IMR-90 (cell line): ENCODE results near the gene MTMR2. TPM values are rescaled to one million over a fixed set of nuclear protein-coding genes. Genes with fewer than 3 reads are reported as not detected.

Experiments used
- ATAC-seq: fragments of 200-7000 bp; cut with Tn5 transposase; 2 replicates; pipeline ENCODE4 v1.9.1; 2020; ENCODE audit warnings: low read depth, mild to moderate bottlenecking, moderate library complexity
- BruUV-seq: library from RNA; stranded (reverse); fragments of 400-500 nt; replicated peaks from 2 replicates; lab custom pipeline; 2021; lab: Mats Ljungman, UMichigan
- CTCF ChIA-PET: fragments of 300-600 bp; formaldehyde crosslinking; extraction: SDS; loops from one replicate; lab custom pipeline; 2021; ENCODE audit warnings: antibody characterized with exemption; lab: Yijun Ruan, JAX
- POLR2A ChIA-PET: fragments of 300-600 bp; sonication (Branson Sonifier 250); formaldehyde crosslinking; loops from one replicate; lab custom pipeline; 2022; ENCODE audit warnings: antibody characterized with exemption; ENCODE audit not compliant: unreplicated experiment; lab: Charles Lee
- DNase-seq: peaks from one replicate; pipeline ENCODE4 v3.0.0; 2013
- H2AFZ ChIP-seq: replicated peaks from 2 replicates; pipeline ENCODE3; 2013; ENCODE audit warnings: low read length, mild to moderate bottlenecking; ENCODE audit not compliant: poor library complexity
- H2AK5ac ChIP-seq: 2 replicates; pipeline ENCODE4 v1.6.1; 2013; ENCODE audit warnings: low read depth, low read length, inconsistent platforms
- H2AK9ac ChIP-seq: replicated peaks from 2 replicates; pipeline ENCODE3; 2013; ENCODE audit warnings: mild to moderate bottlenecking, low read depth, low read length, moderate library complexity; ENCODE audit not compliant: poor library complexity
- H2BK120ac ChIP-seq: 2 replicates; pipeline ENCODE4 v1.6.1; 2013; ENCODE audit warnings: low read depth, low read length, inconsistent platforms
- H2BK15ac ChIP-seq: 3 replicates; pipeline ENCODE4 v1.6.1; 2013; ENCODE audit warnings: low read depth, low read length, inconsistent platforms
- H2BK20ac ChIP-seq: 2 replicates; pipeline ENCODE4 v1.6.1; 2013; ENCODE audit warnings: low read depth, mild to moderate bottlenecking, inconsistent platforms, low read length, moderate library complexity
- H2BK5ac ChIP-seq: 2 replicates; pipeline ENCODE4 v1.6.1; 2013; ENCODE audit warnings: mild to moderate bottlenecking, low read depth, low read length, inconsistent platforms; ENCODE audit not compliant: poor library complexity, severe bottlenecking
- H3K14ac ChIP-seq: replicated peaks from 2 replicates; pipeline ENCODE4 v1.6.1; 2013; ENCODE audit warnings: low read depth, low read length, inconsistent platforms
- H3K18ac ChIP-seq: 2 replicates; pipeline ENCODE4 v1.6.1; 2013; ENCODE audit warnings: low read depth, low read length, control low read depth
- H3K23ac ChIP-seq: 2 replicates; pipeline ENCODE4 v1.6.1; 2013; ENCODE audit warnings: low read depth, low read length, inconsistent platforms
- H3K27ac ChIP-seq: 2 replicates; pipeline ENCODE4 v1.5.1; 2013; ENCODE audit warnings: mild to moderate bottlenecking, control low read depth, low read length; ENCODE audit not compliant: insufficient read depth
- H3K27me3 ChIP-seq: 2 replicates; pipeline ENCODE4 v1.6.1; 2013; ENCODE audit warnings: low read length; ENCODE audit not compliant: control insufficient read depth, insufficient read depth
- H3K36me3 ChIP-seq: 2 replicates; pipeline ENCODE4 v1.6.1; 2013; ENCODE audit warnings: low read length, mixed read lengths; ENCODE audit not compliant: control insufficient read depth, insufficient read depth
- H3K4ac ChIP-seq: 2 replicates; pipeline ENCODE4 v1.6.1; 2013; ENCODE audit warnings: low read depth, low read length, inconsistent platforms
- H3K4me1 ChIP-seq: 2 replicates; pipeline ENCODE4 v1.6.1; 2013; ENCODE audit warnings: low read length, mixed read lengths; ENCODE audit not compliant: control insufficient read depth, insufficient read depth
- H3K4me2 ChIP-seq: 2 replicates; pipeline ENCODE4 v1.6.1; 2013; ENCODE audit warnings: low read depth, mild to moderate bottlenecking, control low read depth, low read length, moderate library complexity
- H3K4me3 ChIP-seq: 2 replicates; pipeline ENCODE4 v1.5.1; 2013; ENCODE audit warnings: low read depth, mild to moderate bottlenecking, control low read depth, low read length, moderate library complexity; ENCODE audit not compliant: insufficient read depth
- H3K56ac ChIP-seq: 2 replicates; pipeline ENCODE4 v1.6.1; 2013; ENCODE audit warnings: low read length, inconsistent platforms; ENCODE audit not compliant: insufficient read depth; ENCODE audit errors: extremely low read depth
- H3K79me1 ChIP-seq, 2 experiments: 2 replicates each; pipeline ENCODE4 v1.6.1; 2013; ENCODE audit warnings: low read length in 2 of 2, inconsistent platforms in 1 of 2, low read depth in 1 of 2
- H3K9ac ChIP-seq: 2 replicates; pipeline ENCODE4 v1.6.1; 2013; ENCODE audit warnings: low read depth, low read length, control low read depth
- H3K9me1 ChIP-seq: 2 replicates; pipeline ENCODE4 v1.6.1; 2013; ENCODE audit warnings: low read length, inconsistent platforms; ENCODE audit not compliant: insufficient read depth
- H3K9me3 ChIP-seq: 2 replicates; pipeline ENCODE4 v1.6.1; 2013; ENCODE audit warnings: low read length; ENCODE audit not compliant: control insufficient read depth, insufficient read depth
- H4K20me1 ChIP-seq: 2 replicates; pipeline ENCODE4 v1.6.1; 2013; ENCODE audit warnings: low read length, inconsistent platforms; ENCODE audit not compliant: insufficient read depth
- H4K5ac ChIP-seq: 2 replicates; pipeline ENCODE4 v1.6.1; 2013; ENCODE audit warnings: mild to moderate bottlenecking, low read depth, low read length, control low read depth
- H4K8ac ChIP-seq, 2 experiments: 2 replicates each; pipeline ENCODE4 v1.6.1; 2013; ENCODE audit warnings: low read depth in 2 of 2, low read length in 2 of 2, control low read depth in 1 of 2, inconsistent platforms in 1 of 2
- H4K91ac ChIP-seq: 2 replicates; pipeline ENCODE4 v1.6.1; 2013; ENCODE audit warnings: low read depth, low read length, inconsistent platforms; ENCODE audit not compliant: insufficient read depth
- CEBPB ChIP-seq: IDR thresholded peaks from 2 replicates; pipeline ENCODE4 v1.6.1; 2012; ENCODE audit warnings: low read depth, low read length, improper control_type of control experiment
- CHD1 ChIP-seq: IDR thresholded peaks from 2 replicates; pipeline ENCODE4 v1.6.1; 2012; ENCODE audit warnings: low read depth, low read length, improper control_type of control experiment
- ELK1 ChIP-seq: fragments of 150-350 bp; IDR thresholded peaks from 2 replicates; pipeline ENCODE4 v1.6.1; 2016; ENCODE audit warnings: low read depth, mild to moderate bottlenecking, low read length, moderate library complexity, borderline replicate concordance
- FOS ChIP-seq: fragments of 150-350 bp; IDR thresholded peaks from 2 replicates; pipeline ENCODE4 v1.6.1; 2016; ENCODE audit warnings: low read depth, low read length
- MAZ ChIP-seq: IDR thresholded peaks from 2 replicates; pipeline ENCODE4 v1.6.1; 2012; ENCODE audit warnings: low read depth, mild to moderate bottlenecking, low read length, improper control_type of control experiment, moderate library complexity, borderline replicate concordance
- MXI1 ChIP-seq: IDR thresholded peaks from 2 replicates; pipeline ENCODE4 v1.6.1; 2012; ENCODE audit warnings: low read depth, mild to moderate bottlenecking, low read length, moderate library complexity, borderline replicate concordance
- NFE2L2 ChIP-seq: fragments of 150-350 bp; IDR thresholded peaks from 2 replicates; pipeline ENCODE4 v1.6.1; 2016; ENCODE audit warnings: low read depth, mild to moderate bottlenecking, low read length
- RAD21 ChIP-seq: IDR thresholded peaks from 2 replicates; pipeline ENCODE4 v1.6.1; 2012; ENCODE audit warnings: low read length, improper control_type of control experiment
- RFX5 ChIP-seq: IDR thresholded peaks from 2 replicates; pipeline ENCODE4 v1.8.0; 2012; ENCODE audit warnings: low read depth, mild to moderate bottlenecking, low read length, moderate library complexity
- SMC3 ChIP-seq: fragments of 150-350 bp; IDR thresholded peaks from 2 replicates; pipeline ENCODE4 v1.6.1; 2016; ENCODE audit warnings: low read depth, mild to moderate bottlenecking, antibody characterized with exemption, low read length, moderate library complexity
- WGBS, 2 experiments: methylation state at CpG; one replicate each; pipeline versions ENCODE4 v1.1.5 to v1.1.7; 2013; ENCODE audit warnings: missing lambda C conversion rate in 2 of 2; ENCODE audit not compliant: insufficient read length in 1 of 2; ENCODE audit errors: extremely low coverage in 2 of 2; 5-methylcytosine and 5-hydroxymethylcytosine counted together
- dilution Hi-C: fragments of 300-500 bp; cut with HindIII; formaldehyde crosslinking; loops from one replicate; pipeline ENCODE4 v1.14.3; 2018; ENCODE audit warnings: low sequenced_read_pairs; ENCODE audit not compliant: unreplicated experiment
- in situ Hi-C: fragments of 300-500 bp; cut with MboI; formaldehyde crosslinking; loops from 3 replicates; pipeline ENCODE4 v1.14.3; 2019; ENCODE audit warnings: low sequenced_read_pairs, inconsistent platforms, mixed read lengths
- intact Hi-C: fragments of 100-400 bp; cut with micrococcal nuclease; formaldehyde crosslinking; loops from 2 replicates; pipeline ENCODE4 v1.10.0; 2022
- polyA plus RNA-seq, 3 experiments: library from polyadenylated mRNA; depleted of rRNA; stranded (reverse); fragments of >200 nt; gene quantifications; 2 replicates each; pipeline ENCODE4 v1.2.3, GENCODE V29; 2012; ENCODE audit warnings: low replicate concordance in 1 of 3
- total RNA-seq: library from RNA; depleted of rRNA; stranded (reverse); fragments of >200 nt; gene quantifications from 2 replicates; pipeline ENCODE4 v1.2.3, GENCODE V29; 2012
- TF ChIP-seq, protein P1 (sequence below): fragments of 150-350 bp; IDR thresholded peaks from 2 replicates; pipeline ENCODE4 v1.6.1; 2017; ENCODE audit warnings: mild to moderate bottlenecking, antibody characterized with exemption, low read length, low read depth
- TF ChIP-seq, protein P2 (sequence below): conservative IDR thresholded peaks from 2 replicates; pipeline ENCODE4 v1.5.1; 2012; ENCODE audit warnings: mild to moderate bottlenecking, low read depth, low read length, improper control_type of control experiment

The MTMR2 gene
- total and polyA plus RNA-seq, 2 of the 4 experiments (the other 2 are of a cell fraction) = 16.6 to 30.6 TPM

GRCh38 chr11:95788921-95789505 is 134.9 kb downstream of the MTMR2 start:
- peak overlapping the region; percentile 48; the same call in 1 of the 2 replicates for H3K23ac ChIP-seq
- H3K9ac ChIP-seq = peak overlapping the region; percentile 69
- no peak overlapping the region for H3K18ac ChIP-seq
- DNase-seq = peak; percentile 43
- no peak overlapping the region for H2BK20ac ChIP-seq
- 0% methylated on average over 22 of the region's 34 CpGs; no CpG with 5 or more reads in 1 of the 2 experiments for WGBS, 2 experiments
- no TSS peak for BruUV-seq
- H4K91ac ChIP-seq = peak overlapping the region; percentile 5; the same call in 1 of the 2 replicates
- ChIA-PET POLR2A (no interaction called here), CTCF (interaction anchor here (1.4 to 1.6 kb wide), 2 partner anchors 8 to 47 kb away, joined by 4 read pairs; no protein-coding TSS in a partner anchor)
- H3K36me3 ChIP-seq = peaks cover 7% of the 10 kb centered on the region
- H4K5ac ChIP-seq = no peak overlapping the region
- H2BK120ac ChIP-seq = no peak overlapping the region
- peak overlapping the region; percentile 95 for H2AFZ ChIP-seq
- dilution Hi-C loops (no loop called here), intact Hi-C loops (loop anchor here (2.0 kb wide), 1 partner anchor 638 kb away; no protein-coding TSS in a partner anchor), in situ Hi-C loops (no loop called here)
- peak overlapping the region; percentile 35 for H2BK5ac ChIP-seq
- H3K14ac ChIP-seq = peak overlapping the region; percentile 47; the same call in 1 of the 2 replicates
- peak overlapping the region in 1 of 2 experiments; percentile 48; a peak in 1 of 4 replicates for H4K8ac ChIP-seq
- peaks cover 14 to 40% of the 10 kb centered on the region in 2 experiments for H3K79me1 ChIP-seq
- no peaks in the 10 kb centered on the region for H3K27me3 ChIP-seq
- peak overlapping the region; percentile 86 for H3K4me2 ChIP-seq
- peak overlapping the region; percentile 94 for H2AK9ac ChIP-seq
- peak; percentile 1; the same call in 1 of the 2 replicates for ATAC-seq
- TF ChIP-seq, protein P1, sequence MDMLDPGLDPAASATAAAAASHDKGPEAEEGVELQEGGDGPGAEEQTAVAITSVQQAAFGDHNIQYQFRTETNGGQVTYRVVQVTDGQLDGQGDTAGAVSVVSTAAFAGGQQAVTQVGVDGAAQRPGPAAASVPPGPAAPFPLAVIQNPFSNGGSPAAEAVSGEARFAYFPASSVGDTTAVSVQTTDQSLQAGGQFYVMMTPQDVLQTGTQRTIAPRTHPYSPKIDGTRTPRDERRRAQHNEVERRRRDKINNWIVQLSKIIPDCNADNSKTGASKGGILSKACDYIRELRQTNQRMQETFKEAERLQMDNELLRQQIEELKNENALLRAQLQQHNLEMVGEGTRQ = no peak
- TF ChIP-seq MAZ (no peak), NFE2L2 (no peak), MXI1 (no peak), FOS (no peak), SMC3 (0 out of 2 replicates have a peak, but pooled peaks have one; percentile 20), CEBPB (no peak), RFX5 (no peak), CHD1 (no peak), ELK1 (no peak), RAD21 (peak; percentile 29; the same call in 1 of the 2 replicates)
- TF ChIP-seq, protein P2, sequence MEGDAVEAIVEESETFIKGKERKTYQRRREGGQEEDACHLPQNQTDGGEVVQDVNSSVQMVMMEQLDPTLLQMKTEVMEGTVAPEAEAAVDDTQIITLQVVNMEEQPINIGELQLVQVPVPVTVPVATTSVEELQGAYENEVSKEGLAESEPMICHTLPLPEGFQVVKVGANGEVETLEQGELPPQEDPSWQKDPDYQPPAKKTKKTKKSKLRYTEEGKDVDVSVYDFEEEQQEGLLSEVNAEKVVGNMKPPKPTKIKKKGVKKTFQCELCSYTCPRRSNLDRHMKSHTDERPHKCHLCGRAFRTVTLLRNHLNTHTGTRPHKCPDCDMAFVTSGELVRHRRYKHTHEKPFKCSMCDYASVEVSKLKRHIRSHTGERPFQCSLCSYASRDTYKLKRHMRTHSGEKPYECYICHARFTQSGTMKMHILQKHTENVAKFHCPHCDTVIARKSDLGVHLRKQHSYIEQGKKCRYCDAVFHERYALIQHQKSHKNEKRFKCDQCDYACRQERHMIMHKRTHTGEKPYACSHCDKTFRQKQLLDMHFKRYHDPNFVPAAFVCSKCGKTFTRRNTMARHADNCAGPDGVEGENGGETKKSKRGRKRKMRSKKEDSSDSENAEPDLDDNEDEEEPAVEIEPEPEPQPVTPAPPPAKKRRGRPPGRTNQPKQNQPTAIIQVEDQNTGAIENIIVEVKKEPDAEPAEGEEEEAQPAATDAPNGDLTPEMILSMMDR = peak; percentile 42
- no peaks in the 10 kb centered on the region for H3K4me1 ChIP-seq
- H2AK5ac ChIP-seq = no peak overlapping the region; the same call in 1 of the 2 replicates
- no peaks in the 10 kb centered on the region for H3K9me3 ChIP-seq
- no peaks in the 10 kb centered on the region for H4K20me1 ChIP-seq
- H3K9me1 ChIP-seq = 0 out of 2 replicates have a peak, but pooled peaks cover 2% of the 10 kb centered on the region
- H3K4ac ChIP-seq = peak overlapping the region; percentile 55
- peak overlapping the region; percentile 42; the same call in 1 of the 2 replicates for H3K56ac ChIP-seq
- H2BK15ac ChIP-seq = no peak overlapping the region
- peak overlapping the region; percentile 84; the same call in 1 of the 2 replicates for H3K27ac ChIP-seq
- peak overlapping the region; percentile 78 for H3K4me3 ChIP-seq
